HG02623 (cell line): Measurements from ENCODE around the gene KRT5.

ENCODE experiments used
- ATAC-seq: cut with Tn5 transposase; IDR thresholded peaks from one replicate; pipeline ENCODE4 v1.9.1; 2021; ENCODE audit warnings: moderate library complexity; ENCODE audit not compliant: unreplicated experiment

Gene KRT5

GRCh38 chr12:52539083-52539820, 19.1 kb upstream of the KRT5 start:
- no peak for ATAC-seq

DNA sequence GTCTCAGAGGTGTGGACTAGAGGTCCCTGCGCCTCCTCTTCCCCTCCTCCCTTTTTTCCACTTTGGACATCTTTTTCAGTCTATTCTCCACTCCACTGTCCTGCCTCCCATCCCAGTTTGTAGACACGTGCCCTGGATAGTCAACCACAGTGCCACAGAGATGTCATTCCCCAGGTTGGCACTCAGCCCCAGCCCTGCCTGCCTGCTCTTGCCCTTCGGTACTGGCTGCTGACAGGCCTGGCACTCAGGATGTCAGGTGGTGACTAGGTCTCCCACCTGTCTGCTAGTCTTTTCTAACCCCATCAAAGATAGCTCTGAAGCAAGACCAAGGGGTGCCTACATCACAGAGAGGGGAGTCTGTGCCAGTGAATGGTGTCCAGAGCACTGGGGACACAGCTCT, 16.9 kb upstream of the KRT5 start:
- no peak for ATAC-seq

GRCh38 chr12:52535574-52535973, 15.4 kb upstream of the KRT5 start:
- no peak for ATAC-seq

DNA sequence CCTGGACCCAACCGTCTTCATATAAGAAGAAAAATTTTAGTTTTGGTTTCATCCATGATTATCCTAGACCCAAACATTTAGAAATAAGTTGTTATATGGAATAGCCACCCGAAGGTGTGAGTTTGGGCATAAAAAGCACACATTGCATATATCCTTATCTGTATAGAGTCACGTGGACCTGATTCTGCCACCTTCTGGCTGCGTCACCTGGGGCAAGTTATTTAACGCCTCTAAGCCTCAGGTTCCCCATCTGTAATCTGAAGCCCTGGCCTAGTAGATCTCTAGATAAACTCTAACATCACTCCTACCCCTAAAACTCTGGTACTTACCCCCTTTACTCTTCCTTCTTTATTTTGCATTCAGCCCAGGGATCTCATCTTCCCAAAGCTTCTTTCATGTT, 14.3 kb upstream of the KRT5 start:
- no peak for ATAC-seq

DNA sequence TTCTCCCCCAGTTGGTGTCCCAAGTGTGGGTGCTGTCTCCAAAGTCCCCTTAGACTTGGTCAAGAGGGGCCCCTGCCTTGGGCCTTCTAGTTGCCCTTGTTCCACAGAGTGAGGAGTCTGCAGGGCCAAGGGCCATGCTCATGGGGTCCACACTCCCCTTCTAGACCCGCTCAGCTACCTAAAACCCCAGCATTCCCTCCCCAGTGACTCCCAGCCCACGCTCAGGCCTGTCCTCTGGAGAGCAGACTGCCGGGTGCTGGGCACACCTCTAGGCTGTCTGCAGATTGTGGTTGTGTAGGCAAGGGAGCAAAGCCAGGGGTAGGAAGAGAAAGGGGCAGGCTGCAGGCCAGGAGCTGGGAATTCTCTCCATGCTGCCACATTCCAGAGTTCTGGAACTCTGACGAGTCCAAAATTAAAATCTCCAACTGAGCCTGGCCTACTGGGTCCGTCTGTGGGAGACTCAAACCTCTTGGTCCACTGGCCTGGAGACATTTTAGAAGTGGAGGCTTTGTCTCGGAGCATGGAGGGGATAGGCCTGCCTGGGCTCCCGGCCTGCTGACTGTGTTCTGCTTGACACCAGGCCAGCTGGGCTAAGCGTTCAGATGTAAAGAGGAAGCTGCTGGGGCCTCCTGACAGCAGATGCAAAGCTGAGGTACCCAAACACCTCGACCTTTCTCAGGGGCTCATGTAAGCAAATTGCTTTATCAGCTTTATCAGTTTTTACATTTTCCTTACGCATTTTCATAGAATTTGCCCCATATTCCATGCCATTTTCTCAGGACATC, 13.7 kb upstream of the KRT5 start:
- ATAC-seq, result no peak

DNA sequence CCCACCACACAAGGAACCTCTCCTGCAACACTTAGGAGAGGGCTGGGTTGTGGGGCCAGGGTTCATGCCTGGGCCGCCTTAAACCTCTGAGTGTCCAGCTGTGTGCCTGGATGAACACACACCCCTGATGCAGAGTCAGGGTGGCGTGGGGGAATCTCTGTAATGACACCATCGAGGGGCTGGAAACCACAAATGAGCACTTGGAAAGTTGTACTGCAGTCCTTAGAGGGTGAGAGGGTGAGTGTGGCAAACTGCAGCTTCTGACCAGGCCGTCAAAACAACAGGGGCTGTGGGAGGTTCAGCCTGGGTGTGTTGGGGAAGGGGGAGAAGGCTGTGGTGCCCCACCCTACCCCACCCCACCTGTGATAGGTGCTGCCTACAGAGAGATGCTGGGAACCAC, 12.4 kb upstream of the KRT5 start:
- ATAC-seq, result no peak

DNA sequence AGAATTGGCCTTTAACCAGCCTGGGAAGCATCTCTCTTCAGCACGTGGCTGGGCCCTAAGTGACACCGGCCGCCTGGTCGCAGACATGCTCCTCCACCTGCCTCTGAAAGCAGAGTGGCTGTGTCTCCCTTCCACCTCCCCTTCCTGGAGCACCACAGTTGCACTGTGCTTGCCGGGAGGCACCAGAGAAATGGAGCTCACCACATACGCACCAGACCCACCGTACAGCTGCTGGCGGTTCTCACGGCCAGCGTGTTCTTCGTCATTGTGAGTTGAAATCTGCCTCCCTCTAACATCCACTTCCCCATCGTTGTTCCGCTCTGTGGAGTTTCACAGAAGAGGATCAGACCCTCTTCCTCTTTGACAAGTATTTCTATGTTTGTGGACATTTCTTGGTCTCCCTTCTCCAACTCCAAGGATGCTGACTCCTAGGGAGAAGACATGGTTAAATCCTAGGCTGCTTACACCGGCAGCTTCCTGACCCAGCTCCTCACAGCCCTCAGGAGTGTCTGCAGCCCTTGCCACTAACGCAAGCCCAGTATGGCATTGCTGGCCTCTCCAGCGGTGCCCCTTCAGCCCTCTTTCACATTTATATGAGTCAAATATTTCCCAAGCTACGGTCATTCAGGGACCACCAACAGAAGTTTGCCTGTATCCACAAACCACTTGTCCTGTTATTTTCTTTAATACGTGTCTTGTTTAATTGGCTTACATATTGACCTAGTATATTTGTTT, 11.5 kb upstream of the KRT5 start:
- no peak for ATAC-seq

- no peak for ATAC-seq
Measured at GRCh38 chr12:52530905-52531304, 10.7 kb upstream of the KRT5 start.

- no peak for ATAC-seq
Measured at GRCh38 chr12:52530366-52530765, 10.2 kb upstream of the KRT5 start.

DNA sequence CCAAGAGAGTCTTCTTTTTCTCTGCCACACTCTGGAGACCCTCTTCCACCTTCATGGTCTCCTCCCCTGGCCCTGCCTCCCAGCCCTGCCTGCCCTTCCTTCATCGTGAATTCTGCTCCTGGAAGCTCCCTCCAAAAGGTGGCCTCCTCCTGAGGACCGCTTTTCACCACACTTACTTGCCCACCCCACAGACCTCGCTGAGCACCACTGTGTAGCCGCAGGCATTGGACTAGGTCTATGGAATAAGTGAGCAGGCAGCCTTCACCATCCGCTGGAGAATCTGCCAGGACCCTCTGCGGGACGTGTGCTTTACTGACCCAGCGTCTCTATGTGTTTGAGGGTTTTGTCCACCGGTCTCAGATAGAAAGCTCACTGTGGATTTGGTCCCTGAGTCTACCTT, 9.7 kb upstream of the KRT5 start:
- no peak for ATAC-seq

- ATAC-seq, result no peak
Measured at GRCh38 chr12:52529417-52529816, 9.2 kb upstream of the KRT5 start.

DNA sequence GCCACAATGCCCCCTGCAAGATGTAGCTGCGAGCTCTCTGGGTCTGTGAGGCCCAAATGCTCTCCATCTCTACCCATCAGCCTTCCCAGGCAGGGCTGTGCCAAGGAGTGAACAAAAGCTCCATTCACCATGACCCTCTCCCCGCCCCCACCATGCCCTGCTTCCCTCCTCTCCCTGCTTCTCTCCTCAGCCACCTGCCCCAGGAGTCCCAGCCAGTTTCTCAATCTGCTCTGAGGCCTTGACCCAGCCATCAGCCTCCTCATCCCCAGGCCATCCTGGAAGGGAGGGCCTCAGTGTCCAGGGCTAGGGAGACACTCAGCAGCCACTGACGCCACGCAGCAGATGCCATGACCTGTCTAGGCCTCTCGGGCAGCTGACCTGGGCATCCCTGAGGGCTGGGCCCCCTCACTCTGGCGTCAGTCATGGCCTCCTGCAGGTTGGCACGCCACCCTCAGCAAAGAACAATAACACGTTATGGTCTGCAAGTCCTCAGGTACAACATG, 8.5 kb upstream of the KRT5 start:
- no peak for ATAC-seq

GRCh38 chr12:52527121-52527800, 7.1 kb upstream of the KRT5 start:
- ATAC-seq, result no peak

- ATAC-seq, result no peak
Measured at GRCh38 chr12:52526511-52526951, 6.3 kb upstream of the KRT5 start.

DNA sequence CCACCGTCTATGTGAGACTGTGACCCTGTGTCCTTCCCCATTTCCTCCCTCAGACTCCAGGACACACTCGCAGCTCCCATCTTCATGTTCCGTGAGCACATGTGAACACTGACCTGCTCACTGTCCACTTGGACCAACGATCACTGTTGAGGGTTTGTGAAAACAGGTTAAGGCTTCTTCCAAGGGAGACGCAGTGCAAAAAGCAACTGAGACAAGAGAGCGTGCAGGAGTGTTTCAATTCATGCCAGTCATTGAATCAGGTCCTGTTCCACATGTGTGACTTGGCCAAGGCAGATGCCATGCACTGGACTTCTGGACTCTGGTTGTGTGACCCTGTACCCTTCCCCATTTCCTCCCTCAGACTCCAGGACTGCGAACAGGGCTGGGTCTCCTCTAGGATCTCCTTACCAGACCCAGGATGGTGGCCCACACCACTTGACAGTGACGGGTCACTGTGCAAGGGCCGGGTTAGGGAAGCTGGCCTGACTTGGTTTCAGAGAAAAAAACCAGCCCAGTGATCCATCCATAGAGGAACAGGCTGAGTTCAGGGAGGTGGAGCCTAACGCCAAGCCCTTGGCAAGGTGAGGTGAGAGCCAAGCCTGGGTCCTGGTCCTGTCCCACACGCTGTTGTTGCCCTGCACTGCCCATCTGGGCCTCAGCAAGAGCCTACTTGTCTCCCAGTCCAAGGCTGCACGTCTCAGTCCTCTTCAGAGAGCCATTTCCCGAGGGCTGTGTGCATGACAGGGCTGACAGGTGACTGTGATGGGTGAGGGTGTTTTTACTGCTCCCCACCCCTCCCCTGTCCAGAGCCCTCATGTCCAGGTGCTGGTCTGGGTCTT, 5.7 kb upstream of the KRT5 start:
- no peak for ATAC-seq

- ATAC-seq, result no peak
Measured at GRCh38 chr12:52524898-52525591, 4.9 kb upstream of the KRT5 start.

DNA sequence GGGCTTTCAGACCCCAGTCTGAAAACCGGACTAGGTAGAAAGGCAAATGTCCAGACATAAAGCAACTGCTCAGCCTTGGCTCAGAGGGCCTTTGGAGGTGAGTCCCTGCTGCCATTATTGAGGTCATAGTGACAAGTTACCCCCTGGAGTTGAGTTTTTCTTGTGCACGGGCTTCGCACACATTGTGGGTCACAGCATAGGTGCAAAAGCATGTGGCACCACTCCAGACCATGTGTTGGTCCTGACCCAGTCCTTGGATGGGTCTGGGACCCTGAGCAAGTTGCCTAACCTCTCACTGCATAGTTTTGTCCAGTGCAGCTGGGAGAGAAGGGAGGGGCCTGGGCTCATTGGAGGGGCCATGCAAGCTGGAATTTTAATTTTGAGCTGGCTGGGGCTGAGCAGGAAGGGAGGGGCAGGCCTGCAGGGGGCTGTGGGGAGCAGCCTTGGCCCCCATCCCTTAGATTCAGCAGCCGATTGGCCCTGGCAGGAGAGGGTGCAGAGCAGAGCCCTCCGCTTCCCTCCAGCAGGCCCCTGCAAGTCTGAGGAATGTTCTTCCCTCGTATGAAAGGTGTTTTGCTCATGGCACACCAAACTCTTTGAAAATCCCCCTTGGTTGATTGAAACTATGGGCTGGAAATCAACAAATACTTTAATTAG, 4.2 kb upstream of the KRT5 start:
- no peak for ATAC-seq

- ATAC-seq, result no peak
Measured at GRCh38 chr12:52523824-52524223, 3.6 kb upstream of the KRT5 start.
